BE2C (cell line): ENCODE data around the gene SYNDIG1.

Experiments
- DNase-seq: peaks from one replicate; pipeline ENCODE4 v3.0.0-alpha.2; 2020
- H3K27me3 ChIP-seq: fragments of 250-450 bp; sonication (Bioruptor Pico); 2 replicates; pipeline ENCODE4 v1.5.1; 2020; ENCODE audit warnings: mild to moderate bottlenecking
- H3K36me3 ChIP-seq: fragments of 250-450 bp; sonication (Bioruptor Pico); 2 replicates; pipeline ENCODE4 v1.5.1; 2020; ENCODE audit warnings: mild to moderate bottlenecking
- H3K4me1 ChIP-seq: fragments of 250-450 bp; sonication (Bioruptor Pico); 2 replicates; pipeline ENCODE4 v1.5.1; 2020
- H3K4me3 ChIP-seq: 2 replicates; pipeline ENCODE4 v1.5.1; 2011; ENCODE audit warnings: low read depth, low read length
- H3K9me3 ChIP-seq: fragments of 250-450 bp; sonication (Bioruptor Pico); 2 replicates; pipeline ENCODE4 v1.5.1; 2020
- CTCF ChIP-seq: IDR thresholded peaks from 2 replicates; pipeline ENCODE4 v1.5.1; 2012; ENCODE audit warnings: mild to moderate bottlenecking, low read depth, low read length

The SYNDIG1 gene

GRCh38 chr20:24612799-24613775, 143.7 kb downstream of the SYNDIG1 start:
- DNase-seq: no peak
- no peak for TF ChIP-seq CTCF
- no peaks in the 10 kb centered on the region for H3K4me1 ChIP-seq

GRCh38 chr20:24614341-24614740, 144.9 kb downstream of the SYNDIG1 start:
- H3K9me3 ChIP-seq: no peaks in the 10 kb centered on the region
- H3K4me3 ChIP-seq: no peak overlapping the region
- DNase-seq: no peak
- H3K36me3 ChIP-seq: no peaks in the 10 kb centered on the region
- no peak for TF ChIP-seq CTCF
- peaks cover 3% of the 10 kb centered on the region; the same call in 1 of the 2 replicates for H3K4me1 ChIP-seq
- no peaks in the 10 kb centered on the region for H3K27me3 ChIP-seq

More at GRCh38 chr20:24612799-24613775, 143.7 kb downstream of the SYNDIG1 start:
- no peak overlapping the region for H3K4me3 ChIP-seq
- no peaks in the 10 kb centered on the region for H3K36me3 ChIP-seq
- H3K9me3 ChIP-seq: no peaks in the 10 kb centered on the region
- no peaks in the 10 kb centered on the region for H3K27me3 ChIP-seq

GRCh38 chr20:24615353-24615752, 145.9 kb downstream of the SYNDIG1 start:
- DNase-seq: no peak
- no peak overlapping the region for H3K4me3 ChIP-seq
- H3K27me3 ChIP-seq: no peaks in the 10 kb centered on the region
- TF ChIP-seq CTCF: no peak
- no peaks in the 10 kb centered on the region for H3K36me3 ChIP-seq
- H3K4me1 ChIP-seq: peaks cover 7% of the 10 kb centered on the region
- H3K9me3 ChIP-seq: no peaks in the 10 kb centered on the region

- no peaks in the 10 kb centered on the region for H3K36me3 ChIP-seq
- H3K27me3 ChIP-seq: no peaks in the 10 kb centered on the region
- DNase-seq: no peak
- no peak overlapping the region for H3K4me3 ChIP-seq
- TF ChIP-seq CTCF: no peak
- H3K9me3 ChIP-seq: no peaks in the 10 kb centered on the region
- H3K4me1 ChIP-seq: peaks cover 7% of the 10 kb centered on the region
Measured at GRCh38 chr20:24616258-24617079, 147.0 kb downstream of the SYNDIG1 start.

GRCh38 chr20:24617080-24617432, 147.6 kb downstream of the SYNDIG1 start:
- Histone ChIP-seq H3K27me3 (no peaks in the 10 kb centered on the region), H3K36me3 (no peaks in the 10 kb centered on the region), H3K4me3 (no peak overlapping the region), H3K4me1 (peaks cover 7% of the 10 kb centered on the region), H3K9me3 (no peaks in the 10 kb centered on the region)
- DNase-seq: no peak
- no peak for TF ChIP-seq CTCF
